OCI-LY3 (cell line): ENCODE measurements around the gene CHURC1.
"Not testable (repeated sequence)": the region's sequence is repeated elsewhere in the genome, so short reads cannot be mapped to it uniquely, and the experiment has no call there.

Experiments used
- EZH2phosphoT487 ChIP-seq: fragments of 200-600 bp; shearing (Covaris generic); IDR thresholded peaks from 2 replicates; pipeline ENCODE4 v1.6.1; 2018; ENCODE audit warnings: antibody characterized with exemption, mixed run types, low read depth
- TF ChIP-seq, protein P1 (sequence below): fragments of 200-600, 300-600 bp; sonication (generic); IDR thresholded peaks from 2 replicates; pipeline ENCODE4 v1.5.1; 2014; ENCODE audit warnings: antibody characterized with exemption, low read length, low read depth

DNA sequence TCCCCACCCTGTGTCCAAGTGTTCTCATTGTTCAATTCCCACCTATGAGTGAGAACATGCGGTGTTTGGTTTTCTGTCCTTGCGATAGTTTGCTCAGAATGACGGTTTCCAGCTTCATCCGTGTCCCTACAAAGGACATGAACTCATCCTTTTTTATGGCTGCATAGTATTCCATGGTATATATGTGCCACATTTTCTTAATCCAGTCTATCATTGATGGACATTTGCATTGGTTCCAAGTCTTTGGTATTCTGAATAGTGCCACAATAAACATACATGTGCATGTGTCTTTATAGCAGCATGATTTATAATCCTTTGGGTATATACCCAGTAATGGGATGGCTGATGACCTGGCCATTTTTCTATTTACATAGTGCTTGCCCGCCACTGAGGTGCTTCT is 778 bp upstream of the CHURC1 start:
- TF ChIP-seq, protein P1, sequence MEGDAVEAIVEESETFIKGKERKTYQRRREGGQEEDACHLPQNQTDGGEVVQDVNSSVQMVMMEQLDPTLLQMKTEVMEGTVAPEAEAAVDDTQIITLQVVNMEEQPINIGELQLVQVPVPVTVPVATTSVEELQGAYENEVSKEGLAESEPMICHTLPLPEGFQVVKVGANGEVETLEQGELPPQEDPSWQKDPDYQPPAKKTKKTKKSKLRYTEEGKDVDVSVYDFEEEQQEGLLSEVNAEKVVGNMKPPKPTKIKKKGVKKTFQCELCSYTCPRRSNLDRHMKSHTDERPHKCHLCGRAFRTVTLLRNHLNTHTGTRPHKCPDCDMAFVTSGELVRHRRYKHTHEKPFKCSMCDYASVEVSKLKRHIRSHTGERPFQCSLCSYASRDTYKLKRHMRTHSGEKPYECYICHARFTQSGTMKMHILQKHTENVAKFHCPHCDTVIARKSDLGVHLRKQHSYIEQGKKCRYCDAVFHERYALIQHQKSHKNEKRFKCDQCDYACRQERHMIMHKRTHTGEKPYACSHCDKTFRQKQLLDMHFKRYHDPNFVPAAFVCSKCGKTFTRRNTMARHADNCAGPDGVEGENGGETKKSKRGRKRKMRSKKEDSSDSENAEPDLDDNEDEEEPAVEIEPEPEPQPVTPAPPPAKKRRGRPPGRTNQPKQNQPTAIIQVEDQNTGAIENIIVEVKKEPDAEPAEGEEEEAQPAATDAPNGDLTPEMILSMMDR = not testable (repeated sequence)
- not testable (repeated sequence) for TF ChIP-seq EZH2phosphoT487
